Measurements from ENCODE around the gene EEPD1.

EEPD1 gene

DNA sequence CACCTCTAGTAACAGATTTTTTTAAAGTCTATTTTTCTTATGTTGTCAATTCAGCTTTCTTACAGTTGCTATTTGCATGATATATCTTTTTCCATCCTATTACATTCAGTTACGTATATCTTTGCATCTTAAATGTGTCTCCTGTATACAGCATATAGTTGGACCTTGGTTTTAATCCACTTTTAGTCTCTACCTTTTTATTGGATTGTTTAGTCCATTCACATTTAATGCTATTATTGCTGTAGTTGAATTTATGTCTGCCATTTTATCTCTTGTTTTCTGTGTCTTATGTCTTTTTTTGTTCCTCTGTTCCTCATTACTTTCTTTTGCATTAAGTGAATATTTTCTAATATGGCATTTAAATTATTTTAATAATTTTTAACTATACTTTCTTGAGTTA, 100.6 kb downstream of the EEPD1 start:
- DNase-seq (ENCODE audit: low read depth, low spot score), result no peak

DNA sequence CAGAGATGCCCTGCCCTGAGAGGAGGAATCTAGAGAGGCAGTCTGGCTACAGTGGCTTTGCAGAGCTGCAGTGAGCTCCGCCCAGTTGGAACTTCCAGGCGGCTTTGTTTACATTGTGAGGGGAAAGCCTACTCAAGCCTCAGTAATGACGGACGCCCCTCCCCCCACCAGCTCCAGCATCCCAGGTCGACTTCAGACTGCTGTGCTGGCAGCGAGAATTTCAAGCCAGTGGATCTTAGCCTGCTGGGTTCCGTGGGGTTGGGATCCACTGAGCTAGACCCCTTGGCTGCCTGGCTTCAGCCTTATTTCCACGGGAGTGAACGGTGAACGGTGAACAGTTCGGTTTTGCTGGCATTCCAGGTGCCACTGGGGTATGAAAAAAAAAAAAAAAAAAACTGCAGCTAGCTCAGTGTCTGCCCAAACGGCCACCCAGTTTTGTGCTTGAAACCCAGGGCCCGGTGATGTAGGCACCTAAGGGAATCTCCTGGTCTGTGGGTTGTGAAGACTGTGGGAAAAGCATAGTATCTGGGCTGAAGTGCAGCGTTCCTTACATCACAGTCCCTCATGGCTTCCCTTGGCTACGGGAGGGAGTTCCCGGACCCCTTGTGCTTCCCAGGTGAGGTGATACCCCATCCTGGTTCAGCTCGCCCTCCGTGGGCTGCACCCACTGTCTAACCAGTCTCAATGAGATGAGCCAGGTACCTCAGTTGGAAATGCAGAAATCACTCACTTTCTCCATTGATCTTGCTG, 105.6 kb downstream of the EEPD1 start:
- peak; percentile 96 for DNase-seq (ENCODE audit: low read depth, low spot score)

DNA sequence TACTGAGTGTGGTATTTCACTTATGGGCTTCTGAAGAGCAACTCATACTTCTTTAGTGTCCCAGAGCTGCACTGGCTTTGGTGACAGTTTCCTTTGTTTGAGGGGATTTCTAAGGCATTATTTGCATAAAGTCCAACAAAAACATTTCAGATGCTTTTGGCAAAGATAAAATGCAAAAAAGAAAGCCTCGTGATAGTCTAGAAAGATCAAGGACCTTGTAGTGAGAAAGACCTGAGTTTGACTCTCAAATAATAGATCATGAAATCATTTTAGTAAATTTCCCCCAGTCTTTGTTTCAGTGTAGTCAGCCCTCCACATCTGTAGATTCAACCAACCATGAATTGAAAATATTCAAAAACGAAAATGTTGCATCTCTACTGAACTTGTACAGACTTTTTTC, 107.4 kb downstream of the EEPD1 start:
- no peak for DNase-seq (ENCODE audit: low read depth, low spot score)

DNA sequence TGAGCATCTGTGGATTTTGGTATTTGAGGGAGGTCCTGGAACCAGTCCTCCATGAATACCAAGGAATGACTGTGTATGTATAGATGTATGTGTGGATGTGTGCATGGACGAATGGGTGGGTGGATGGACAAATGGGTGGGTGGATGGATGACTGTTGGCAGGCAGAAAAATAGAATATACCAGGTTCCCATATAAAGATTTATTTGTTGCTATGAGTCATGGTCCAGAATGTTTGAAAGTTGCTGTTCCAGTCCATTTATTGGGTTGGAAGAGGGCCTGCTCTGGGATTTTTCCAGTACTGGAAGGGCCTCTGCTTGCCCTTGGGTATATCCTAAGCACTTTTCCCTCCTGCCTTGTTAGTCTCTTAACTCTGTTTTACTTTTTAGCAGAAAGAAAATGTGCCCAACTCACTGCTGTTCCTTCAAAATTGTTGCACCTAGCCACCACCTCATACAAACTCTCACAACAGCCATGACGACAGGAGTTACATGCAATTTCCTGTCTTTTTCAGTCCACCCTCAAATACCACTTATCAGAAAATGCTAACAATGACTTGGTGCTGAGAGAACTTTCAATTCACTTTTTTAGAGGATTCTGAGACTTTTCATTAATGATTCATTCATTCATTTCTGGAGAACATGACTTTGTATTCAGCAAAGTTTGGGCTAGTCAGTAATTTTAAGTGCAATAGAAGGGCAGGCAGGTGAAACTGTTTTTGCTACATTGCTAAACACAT, 108.1 kb downstream of the EEPD1 start:
- DNase-seq (ENCODE audit: low read depth, low spot score), result no peak

DNA sequence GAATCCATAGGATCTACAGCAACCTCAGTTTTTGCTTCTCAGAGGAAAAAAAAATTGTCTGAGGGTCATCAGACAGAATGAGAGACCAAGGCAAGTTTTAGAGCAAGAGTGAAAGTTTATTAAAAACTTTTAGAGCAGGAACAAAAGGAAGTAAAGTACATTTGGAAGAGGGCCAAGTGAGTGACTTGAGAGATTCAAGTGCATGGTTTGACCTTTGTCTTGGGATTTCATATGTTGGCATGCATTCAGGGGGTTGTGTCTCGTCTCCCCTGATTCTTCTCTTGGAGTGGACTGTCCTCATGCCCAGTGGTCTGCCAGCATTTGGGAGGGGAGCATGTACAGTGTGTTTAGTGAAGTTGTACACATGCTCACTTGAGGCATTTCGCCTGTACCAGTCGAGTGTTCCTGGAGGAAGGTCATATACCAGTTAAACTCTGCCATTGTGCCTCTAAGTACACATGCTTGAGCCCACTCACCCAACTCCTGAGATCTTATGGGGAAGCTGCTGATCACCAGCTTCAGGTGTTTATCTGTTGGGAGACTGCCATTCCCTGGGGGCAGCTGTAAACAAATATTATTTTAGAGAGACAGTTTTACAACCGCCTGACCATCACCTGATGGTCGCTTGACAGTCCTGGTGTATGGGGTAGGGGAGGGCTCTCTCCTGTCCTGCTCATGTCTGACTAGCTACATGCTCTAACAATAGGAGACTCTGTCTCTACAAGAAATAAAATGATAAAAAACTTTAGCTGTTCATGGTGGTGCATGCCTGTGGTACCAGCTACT, 109.4 kb downstream of the EEPD1 start:
- DNase-seq (ENCODE audit: low read depth, low spot score), result no peak

DNA sequence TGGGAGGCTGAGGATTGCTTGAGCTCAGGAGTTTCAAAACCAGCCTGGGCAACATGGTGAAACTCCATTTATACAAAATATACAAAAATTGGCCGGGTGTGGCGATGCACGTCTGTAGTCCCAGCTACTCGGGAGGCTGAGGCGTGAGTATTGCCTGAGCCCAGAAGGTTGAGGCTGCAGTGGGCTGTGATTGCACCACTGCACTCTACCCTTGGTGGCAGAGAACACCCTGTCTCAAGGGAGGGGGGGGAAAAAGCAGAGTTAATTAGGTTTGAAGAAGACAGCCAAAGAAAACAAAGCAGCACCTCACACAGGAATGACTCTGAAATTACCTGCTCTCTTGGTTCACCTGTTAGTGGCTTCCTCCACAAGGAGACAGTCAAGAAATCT, 110.0 kb downstream of the EEPD1 start:
- no peak for DNase-seq (ENCODE audit: low read depth, low spot score)

DNA sequence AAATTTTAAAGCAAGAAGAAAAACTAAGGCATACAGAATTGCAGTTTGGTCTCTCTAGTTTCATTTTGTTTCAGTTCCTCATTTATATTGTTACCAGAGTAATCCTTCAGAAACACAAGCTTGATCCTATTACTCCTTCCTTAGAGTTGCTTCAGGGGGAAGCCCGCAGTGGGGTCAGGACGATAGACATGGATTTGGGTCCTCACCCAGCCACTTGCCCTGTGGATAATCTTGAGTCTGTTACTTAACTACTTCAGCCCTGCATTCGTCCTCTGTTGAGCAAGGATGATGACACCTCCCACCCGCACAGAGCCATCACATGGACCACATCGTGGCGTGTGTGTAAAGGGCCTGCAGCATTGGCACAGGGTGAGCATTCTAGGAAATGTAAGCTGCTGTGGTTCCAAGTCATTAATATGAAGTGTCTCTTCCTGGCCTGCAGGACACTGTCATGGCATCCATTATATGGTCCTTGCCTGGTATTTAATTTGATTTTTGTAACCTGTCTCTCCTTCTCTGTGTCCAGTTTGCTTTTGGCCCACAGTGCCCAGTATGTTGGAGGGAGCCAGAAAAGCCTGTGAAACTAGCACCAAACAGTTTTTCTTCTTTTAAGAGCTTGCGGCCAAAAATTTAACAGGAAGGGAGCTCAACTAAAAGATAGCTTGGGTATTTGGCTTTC, 111.2 kb downstream of the EEPD1 start:
- no peak for DNase-seq (ENCODE audit: low read depth, low spot score)

DNA sequence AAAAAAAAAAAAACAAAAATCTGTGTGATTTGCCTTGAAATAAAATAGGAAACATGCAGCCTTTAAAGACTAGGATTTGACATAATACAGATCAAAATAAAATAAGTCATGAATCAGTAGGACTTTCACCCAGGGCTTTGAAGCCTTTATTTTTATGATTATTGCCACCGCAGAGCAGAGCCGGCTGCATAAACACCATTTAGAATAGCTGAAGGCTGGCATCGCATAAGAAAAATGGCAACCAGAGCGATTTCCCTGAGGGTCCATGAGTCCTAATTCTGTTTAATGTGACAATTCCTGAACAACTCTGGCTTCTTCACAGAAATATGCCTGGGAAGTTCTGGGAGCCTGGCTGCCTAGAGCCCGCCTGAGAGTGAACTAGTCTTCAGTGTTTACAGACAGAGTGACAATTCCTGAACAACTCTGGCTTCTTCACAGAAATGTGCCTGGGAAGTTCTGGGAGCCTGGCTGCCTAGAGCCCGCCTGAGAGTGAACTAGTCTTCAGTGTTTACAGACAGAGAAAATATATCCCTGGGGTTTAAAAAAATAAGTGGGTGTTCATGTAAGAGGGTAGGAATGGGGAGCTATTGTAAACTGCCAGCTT, 112.0 kb downstream of the EEPD1 start:
- DNase-seq (ENCODE audit: low read depth, low spot score), result no peak

DNA sequence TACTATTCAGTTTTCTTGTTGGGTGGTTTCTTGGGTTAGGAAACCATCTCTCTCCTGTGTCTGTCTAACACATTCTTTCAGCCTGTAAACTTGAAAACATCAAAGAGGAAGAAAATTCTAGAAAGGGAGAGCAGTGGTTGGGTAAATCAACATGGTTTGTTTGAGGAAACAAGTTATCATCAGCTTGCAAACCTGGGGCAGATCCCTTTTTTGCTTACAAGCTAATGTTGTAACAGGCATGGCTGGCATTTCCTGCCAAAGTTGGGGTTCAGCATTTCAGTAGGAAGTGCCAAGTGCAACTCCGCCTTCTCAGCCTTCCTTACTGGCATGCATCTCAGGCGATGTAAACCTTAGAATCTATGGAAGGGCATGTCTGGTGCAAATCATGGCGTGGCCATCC, 112.6 kb downstream of the EEPD1 start:
- DNase-seq (ENCODE audit: low read depth, low spot score), result no peak

DNA sequence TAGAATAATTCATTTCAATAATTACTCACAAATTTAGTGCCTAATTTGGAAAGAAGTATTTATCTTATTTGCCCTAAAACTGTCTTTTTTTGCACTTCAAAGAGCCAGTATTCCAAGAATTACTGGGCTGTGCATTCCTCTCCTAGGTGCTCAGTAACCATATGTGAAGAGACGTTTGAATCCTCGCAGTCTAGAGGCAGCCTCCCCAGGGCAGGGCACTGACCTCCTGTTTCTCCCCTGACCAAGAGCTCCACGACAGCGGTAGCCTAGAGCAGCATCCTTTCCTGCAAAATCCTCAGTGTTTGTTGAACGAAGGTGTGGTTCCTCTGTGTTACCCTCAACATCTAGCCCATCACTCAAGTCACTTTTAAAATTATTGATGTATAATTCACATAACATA, 113.1 kb downstream of the EEPD1 start:
- DNase-seq (ENCODE audit: low read depth, low spot score), result no peak

DNA sequence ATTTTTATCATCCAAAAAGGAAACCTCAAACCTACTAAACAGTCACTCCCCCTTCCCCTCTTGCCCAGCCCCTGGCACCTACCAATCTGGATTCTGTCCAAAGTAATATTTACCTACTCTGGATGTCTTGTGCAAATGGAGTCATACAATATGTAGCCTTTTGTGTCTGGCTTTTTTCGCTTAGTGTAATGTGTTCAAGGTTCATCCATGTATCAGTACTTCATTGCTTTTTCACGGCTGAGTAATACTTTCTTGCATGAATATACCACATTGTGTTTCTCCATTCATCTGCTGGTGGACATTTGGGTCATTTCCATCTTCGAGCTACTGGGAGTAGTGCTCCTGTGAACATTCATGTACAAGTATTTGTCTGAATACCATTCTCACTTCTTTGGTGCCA, 113.6 kb downstream of the EEPD1 start:
- DNase-seq (ENCODE audit: low read depth, low spot score), result no peak

DNA sequence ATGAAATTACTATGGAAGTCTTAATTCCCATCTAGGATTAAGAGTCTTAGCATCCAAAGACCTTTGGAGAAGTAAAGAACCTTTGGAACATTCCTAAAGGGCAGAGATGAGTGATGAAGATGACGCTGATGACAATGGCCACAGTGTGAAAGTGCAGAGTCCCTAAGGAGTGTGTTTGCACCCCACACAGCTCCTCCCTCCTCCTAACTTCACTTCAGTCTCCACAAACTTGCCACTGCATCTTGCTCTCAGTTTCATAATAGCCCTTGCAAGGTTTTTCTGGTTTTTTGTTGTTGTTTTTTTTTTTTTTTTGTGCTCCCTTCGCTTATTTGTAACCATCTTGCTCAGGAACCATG, 119.1 kb downstream of the EEPD1 start:
- DNase-seq (ENCODE audit: low read depth, low spot score), result no peak

DNA sequence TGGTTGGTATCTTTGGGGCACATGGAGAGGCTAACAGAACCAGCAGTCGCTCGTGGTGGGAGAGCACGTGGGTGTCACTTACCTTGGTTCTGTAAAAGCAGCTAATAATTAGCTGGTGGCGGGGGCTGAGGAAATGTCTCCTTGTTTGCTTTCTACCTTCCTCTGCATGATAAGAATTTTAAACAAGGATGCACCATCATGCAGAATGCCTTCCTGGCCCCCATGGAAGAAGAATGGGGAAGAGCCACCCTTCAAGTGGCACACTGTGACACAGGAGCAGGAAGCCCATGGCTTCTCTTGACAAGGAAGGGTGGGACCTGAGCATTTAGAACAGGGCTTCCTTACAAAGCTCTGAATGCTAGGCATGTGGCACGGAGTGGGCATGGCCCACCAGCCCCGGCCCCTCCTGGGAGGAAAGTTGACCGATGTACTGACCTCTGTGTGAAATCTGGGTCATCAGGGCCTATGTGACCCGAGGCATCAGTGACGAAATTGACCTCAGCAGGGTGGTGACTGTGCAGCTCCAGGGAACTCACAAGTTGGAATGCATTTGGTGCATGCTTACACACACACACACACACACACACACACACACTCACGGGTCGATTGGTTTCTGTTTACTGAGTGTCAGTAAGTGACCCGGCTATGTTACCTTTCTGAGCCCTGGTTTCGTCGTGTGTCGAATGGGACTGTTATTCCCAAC, 119.7 kb downstream of the EEPD1 start:
- DNase-seq (ENCODE audit: low read depth, low spot score), result peak; percentile 28

DNA sequence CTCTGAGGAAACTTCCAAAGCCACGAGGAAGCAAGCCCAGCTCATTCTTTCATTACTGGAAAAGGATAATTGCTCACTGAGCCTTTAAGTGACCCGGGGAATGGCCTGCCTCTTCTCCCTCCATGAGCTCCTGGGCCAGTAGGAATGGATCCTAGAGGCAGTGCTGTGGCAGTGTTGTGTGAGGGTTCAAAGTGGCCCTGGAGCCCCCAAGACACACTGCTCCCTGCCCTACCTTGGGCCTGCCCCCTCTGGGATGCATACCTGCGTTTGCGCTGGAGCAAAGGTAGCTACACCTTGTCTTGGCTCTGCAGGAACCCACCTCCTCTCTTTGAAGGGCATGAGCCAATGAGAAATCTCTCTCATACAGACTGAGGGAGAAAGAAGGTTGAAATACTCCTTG, 120.8 kb downstream of the EEPD1 start:
- DNase-seq (ENCODE audit: low read depth, low spot score), result no peak

DNA sequence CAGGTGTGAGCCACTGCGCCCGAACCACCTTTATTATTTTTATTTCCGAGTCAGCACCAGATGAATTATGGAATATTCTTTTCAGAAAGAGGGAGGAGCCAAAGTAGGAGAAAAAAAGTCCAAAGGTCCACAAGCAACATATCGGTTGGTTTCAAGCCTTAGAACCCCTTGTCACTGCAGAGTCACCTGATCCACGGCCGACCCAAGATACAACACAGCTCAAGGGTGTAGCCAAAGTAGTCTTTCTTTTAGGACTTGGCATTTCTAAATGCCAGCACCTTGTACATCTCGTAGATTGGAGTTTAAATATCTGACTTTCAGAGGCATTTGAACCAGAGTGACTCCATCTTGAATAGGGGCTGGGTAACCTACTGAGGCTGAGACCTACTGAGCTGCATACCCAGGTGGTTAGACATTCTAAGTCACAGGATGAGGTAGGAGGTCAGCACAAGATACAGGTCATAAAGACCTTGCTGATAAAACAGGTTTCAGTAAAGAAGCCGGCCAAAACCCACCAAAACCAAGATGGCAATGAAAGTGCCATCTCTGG, 122.8 kb downstream of the EEPD1 start:
- no peak for DNase-seq (ENCODE audit: low read depth, low spot score)

DNA sequence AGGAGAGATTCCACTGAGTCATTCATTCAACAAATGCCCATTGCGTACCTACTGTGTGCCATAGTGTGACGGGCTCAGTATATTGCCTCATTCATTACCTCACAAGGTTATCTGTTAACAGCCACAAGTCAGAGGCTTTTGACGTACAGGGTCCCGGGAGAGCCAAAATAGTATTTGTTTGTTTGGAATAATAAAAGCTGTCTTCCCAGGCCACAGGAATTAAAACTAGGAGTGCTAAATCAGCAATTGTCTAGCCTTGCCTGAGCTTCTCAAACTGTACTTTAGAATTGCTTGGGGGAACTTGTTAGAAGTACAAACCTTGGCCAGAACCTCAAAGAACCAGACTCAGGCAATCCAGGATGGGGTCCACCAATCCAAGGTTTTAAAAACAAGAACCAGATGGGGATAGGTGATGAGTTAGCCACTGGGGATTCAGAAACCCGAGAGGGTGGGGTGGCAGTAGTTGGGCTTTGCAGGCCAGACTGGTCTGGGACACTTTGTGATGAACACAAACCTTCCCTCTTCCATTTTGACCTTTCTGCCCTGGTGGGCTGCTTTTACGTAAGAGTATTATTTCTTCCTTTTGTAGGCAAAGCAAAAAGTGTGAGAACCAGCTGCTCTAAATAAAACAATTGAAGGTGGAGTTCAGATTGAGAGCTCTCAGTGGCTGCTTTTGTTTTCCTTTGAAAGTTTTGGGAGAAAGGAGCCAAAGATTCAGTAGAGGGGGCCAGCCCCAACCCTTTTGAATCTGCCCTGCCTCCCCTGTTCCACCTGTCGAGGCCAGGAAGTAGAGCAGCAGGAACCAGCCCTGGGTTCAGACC, 123.6 kb downstream of the EEPD1 start:
- DNase-seq (ENCODE audit: low read depth, low spot score), result no peak

DNA sequence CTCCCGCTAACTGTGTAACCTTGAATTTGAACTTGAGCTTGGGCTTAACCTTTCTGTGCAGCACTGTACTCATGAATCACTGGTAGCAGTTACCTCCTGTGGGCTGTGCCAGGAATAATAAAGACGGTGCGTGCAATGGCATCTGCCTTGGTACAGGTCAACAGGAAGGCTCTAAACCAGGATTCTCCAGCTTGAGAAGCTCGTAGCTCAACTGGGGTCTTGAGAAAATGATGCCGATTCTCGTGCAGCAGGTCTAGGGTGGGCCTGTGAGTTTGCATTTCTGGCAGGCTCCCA, 124.1 kb downstream of the EEPD1 start:
- DNase-seq (ENCODE audit: low read depth, low spot score), result no peak

DNA sequence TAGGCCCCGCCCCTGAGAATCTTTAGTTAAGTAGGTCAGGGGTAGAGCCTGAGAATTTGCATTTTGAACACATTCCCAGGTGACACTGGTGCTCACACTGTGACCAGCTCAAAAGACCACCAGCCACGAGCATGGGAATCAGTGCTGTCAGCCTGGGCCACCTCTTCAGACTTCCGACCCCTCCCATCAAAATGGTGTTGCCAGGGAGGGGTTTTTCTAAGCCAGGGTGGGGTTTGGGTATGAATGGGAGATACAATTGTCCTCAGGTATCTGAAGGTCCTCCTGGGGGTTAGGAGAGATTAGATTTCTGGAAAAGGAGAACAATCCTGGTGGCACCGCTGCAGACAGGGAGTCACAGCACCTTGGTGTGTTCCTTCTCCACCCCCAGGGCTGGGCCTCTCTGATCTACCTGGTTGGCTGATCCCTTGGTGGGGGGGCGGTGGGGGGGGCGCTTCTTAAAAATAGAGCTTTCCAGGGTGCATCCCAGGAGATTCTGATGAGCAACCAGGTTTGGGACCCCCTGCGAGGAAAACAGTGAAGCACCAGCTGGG, 125.1 kb downstream of the EEPD1 start:
- DNase-seq (ENCODE audit: low read depth, low spot score), result no peak

DNA sequence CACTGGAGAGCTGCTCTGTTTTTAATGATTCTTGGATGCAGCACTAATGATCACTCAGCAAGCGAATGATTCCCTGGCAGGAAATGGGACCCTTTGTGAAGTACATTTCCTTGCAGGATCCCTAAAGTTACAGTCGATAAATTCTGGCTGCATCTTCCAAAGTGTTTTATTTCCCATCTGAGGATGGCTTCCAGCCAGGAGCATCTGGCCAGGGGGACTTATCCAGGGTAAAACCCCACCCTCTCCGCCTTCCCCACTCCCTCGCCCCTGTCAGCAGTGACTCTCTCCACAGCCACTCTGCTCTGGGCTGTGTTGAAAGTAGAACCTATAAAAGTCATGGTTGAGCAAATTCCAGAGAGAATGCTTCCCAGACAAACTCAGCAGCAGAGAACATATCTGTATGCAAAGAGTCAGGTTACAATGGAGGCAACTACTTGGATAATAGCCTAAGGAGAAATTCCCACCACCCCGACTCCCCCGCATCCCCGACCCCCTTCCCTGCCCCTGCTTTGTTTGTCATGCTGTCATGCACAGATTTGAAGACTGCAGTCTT, 125.6 kb downstream of the EEPD1 start:
- peak; percentile 55 for DNase-seq (ENCODE audit: low read depth, low spot score)
